HepG2 (cell line): Measurements from ENCODE around the gene ADARB2. TPM values are rescaled to one million over a fixed set of nuclear protein-coding genes. Genes with fewer than 3 reads are reported as not detected.
A peak's percentile ranks its signal among the peaks of the same experiment; 100 is the strongest.

Experiments used
- LCORL ChIP-seq, 2 experiments: fragments of 450-650 bp in 1 of 2; sonication (generic) in 1 of 2; formaldehyde crosslinking in 1 of 2; IDR thresholded peaks; 2 replicates each; pipeline versions ENCODE4 v1.5.0 to v1.6.1; 2017 to 2020; ENCODE audit warnings: antibody characterized with exemption in 1 of 2, missing genetic modification reagents in 1 of 2
- MTF2 ChIP-seq: sonication (generic); formaldehyde crosslinking; IDR thresholded peaks from 2 replicates; pipeline ENCODE4 v1.5.0; 2020; ENCODE audit warnings: missing genetic modification reagents, borderline replicate concordance
- NR2F6 ChIP-seq, 2 experiments: IDR thresholded peaks; 2 replicates each; pipeline ENCODE4 v1.6.1; 2016; ENCODE audit warnings: antibody characterized with exemption in 1 of 2, mild to moderate bottlenecking in 1 of 2
- SMARCE1 ChIP-seq: fragments of 450-650 bp; IDR thresholded peaks from 2 replicates; pipeline ENCODE4 v1.6.1; 2017; ENCODE audit warnings: borderline replicate concordance
- SOX6 ChIP-seq, 2 experiments: fragments of 450-650 bp in 1 of 2; sonication (generic) in 1 of 2; formaldehyde crosslinking in 1 of 2; IDR thresholded peaks; 2 replicates each; pipeline versions ENCODE4 v1.4.0 to v1.6.1; 2017 to 2020; ENCODE audit warnings: antibody characterized with exemption in 1 of 2, mild to moderate bottlenecking in 1 of 2, missing genetic modification reagents in 1 of 2
- ZBTB20 ChIP-seq: sonication (generic); formaldehyde crosslinking; IDR thresholded peaks from 2 replicates; pipeline ENCODE4 v1.8.1; 2023; ENCODE audit warnings: missing genetic modification reagents, low read depth, mild to moderate bottlenecking, borderline replicate concordance
- ZFAT ChIP-seq: sonication (generic); formaldehyde crosslinking; conservative IDR thresholded peaks from 2 replicates; pipeline ENCODE4 v1.8.1; 2023; ENCODE audit warnings: missing genetic modification reagents, inconsistent platforms
- ZFP1 ChIP-seq: IDR thresholded peaks from 2 replicates; pipeline ENCODE4 v1.6.1; 2016
- ZNF562 ChIP-seq: sonication (generic); formaldehyde crosslinking; IDR thresholded peaks from 2 replicates; pipeline ENCODE4 v1.8.0; 2022; ENCODE audit warnings: missing genetic modification reagents, borderline replicate concordance
- ZNF713 ChIP-seq: sonication (generic); formaldehyde crosslinking; IDR thresholded peaks from 2 replicates; pipeline ENCODE4 v1.4.0; 2020; ENCODE audit warnings: mild to moderate bottlenecking, missing genetic modification reagents
- polyA plus RNA-seq, 8 experiments: library from polyadenylated mRNA; depleted of rRNA in 3 of 8; stranded (reverse) in 7 of 8; unstranded in 1 of 8; fragments of >200 nt; fragmentation: Illumina TruSeq in 4 of 8; extraction: Trizol in 4 of 8; gene quantifications; 2 replicates each; pipeline versions ENCODE4 v1.2.1 to v1.2.3, GENCODE V29; 2011 to 2016; ENCODE audit warnings: low read depth in 4 of 8, missing spikeins in 1 of 8, mixed read lengths in 1 of 8; ENCODE audit not compliant: insufficient read depth in 1 of 8
- total RNA-seq, 5 experiments: library from RNA; depleted of rRNA; stranded (reverse); fragments of >200 nt; fragmentation: Illumina TruSeq; extraction: Trizol; gene quantifications; 2 replicates each; pipeline ENCODE4 v1.2.3, GENCODE V29; 2016; ENCODE audit warnings: low read depth in 1 of 5
- TF ChIP-seq, protein P1 (sequence below): sonication (generic); formaldehyde crosslinking; IDR thresholded peaks from 2 replicates; pipeline ENCODE4 v1.4.0; 2020; ENCODE audit warnings: missing genetic modification reagents
- TF ChIP-seq, protein P2 (sequence below): sonication (generic); formaldehyde crosslinking; IDR thresholded peaks from 2 replicates; pipeline ENCODE4 v1.4.0; 2020; ENCODE audit warnings: missing genetic modification reagents
- TF ChIP-seq, protein P3 (sequence below): sonication (generic); formaldehyde crosslinking; IDR thresholded peaks from 2 replicates; pipeline ENCODE4 v1.5.1; 2020; ENCODE audit warnings: mild to moderate bottlenecking, missing genetic modification reagents, borderline replicate concordance
- TF ChIP-seq, protein P4 (sequence below): IDR thresholded peaks from 2 replicates; pipeline ENCODE4 v1.6.1; 2012; ENCODE audit warnings: inconsistent platforms
- TF ChIP-seq, protein P5 (sequence below): sonication (generic); formaldehyde crosslinking; IDR thresholded peaks from 2 replicates; pipeline ENCODE4 v1.4.0; 2020; ENCODE audit warnings: low read depth, mild to moderate bottlenecking, missing genetic modification reagents

Gene ADARB2
- total and polyA plus RNA-seq, 2 of the 13 experiments (the other 11 are each of a cell fraction or from before 2014, with no cell fraction given), result not detected

DNA sequence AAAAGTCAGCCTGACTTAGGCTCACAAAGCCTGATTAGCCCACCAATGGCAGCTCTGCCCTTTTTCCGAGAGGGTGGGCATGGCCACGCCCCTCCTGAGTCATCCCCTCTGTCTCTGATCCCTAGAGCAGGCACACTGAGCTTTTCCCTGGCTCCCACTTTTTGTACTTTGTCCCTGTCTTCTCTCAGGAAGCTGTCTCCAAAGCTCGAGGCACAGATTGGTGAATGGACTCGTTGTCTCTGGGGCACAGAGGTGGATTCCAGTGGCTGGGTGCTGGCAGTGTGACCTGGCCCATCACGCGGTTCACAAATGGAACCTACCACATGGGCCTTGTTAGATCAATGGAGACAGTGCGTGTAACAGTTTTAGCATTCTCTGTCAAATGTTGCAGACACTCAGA, 367.7 kb downstream of the ADARB2 start (continued):
- TF ChIP-seq, protein P1, sequence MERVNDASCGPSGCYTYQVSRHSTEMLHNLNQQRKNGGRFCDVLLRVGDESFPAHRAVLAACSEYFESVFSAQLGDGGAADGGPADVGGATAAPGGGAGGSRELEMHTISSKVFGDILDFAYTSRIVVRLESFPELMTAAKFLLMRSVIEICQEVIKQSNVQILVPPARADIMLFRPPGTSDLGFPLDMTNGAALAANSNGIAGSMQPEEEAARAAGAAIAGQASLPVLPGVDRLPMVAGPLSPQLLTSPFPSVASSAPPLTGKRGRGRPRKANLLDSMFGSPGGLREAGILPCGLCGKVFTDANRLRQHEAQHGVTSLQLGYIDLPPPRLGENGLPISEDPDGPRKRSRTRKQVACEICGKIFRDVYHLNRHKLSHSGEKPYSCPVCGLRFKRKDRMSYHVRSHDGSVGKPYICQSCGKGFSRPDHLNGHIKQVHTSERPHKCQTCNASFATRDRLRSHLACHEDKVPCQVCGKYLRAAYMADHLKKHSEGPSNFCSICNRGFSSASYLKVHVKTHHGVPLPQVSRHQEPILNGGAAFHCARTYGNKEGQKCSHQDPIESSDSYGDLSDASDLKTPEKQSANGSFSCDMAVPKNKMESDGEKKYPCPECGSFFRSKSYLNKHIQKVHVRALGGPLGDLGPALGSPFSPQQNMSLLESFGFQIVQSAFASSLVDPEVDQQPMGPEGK (CRISPR knock-in tag), result no peak
- TF ChIP-seq ZFAT (CRISPR knock-in tag), result no peak
- TF ChIP-seq SMARCE1, result no peak
- TF ChIP-seq NR2F6 (IDR thresholded peaks at IDR 0.05), result 0 out of 2 replicates have a peak, but pooled peaks have one; percentile 17
- no peak; the same call in 1 of the 2 replicates for TF ChIP-seq NR2F6 (CRISPR knock-in tag; IDR thresholded peaks at IDR 0.05)
- no peak for TF ChIP-seq SOX6 (IDR thresholded peaks at IDR 0.05)
- no peak for TF ChIP-seq SOX6 (CRISPR knock-in tag; IDR thresholded peaks at IDR 0.05)
- no peak for TF ChIP-seq ZFP1 (CRISPR knock-in tag)
- TF ChIP-seq ZNF562 (CRISPR knock-in tag), result no peak
- TF ChIP-seq, protein P2, sequence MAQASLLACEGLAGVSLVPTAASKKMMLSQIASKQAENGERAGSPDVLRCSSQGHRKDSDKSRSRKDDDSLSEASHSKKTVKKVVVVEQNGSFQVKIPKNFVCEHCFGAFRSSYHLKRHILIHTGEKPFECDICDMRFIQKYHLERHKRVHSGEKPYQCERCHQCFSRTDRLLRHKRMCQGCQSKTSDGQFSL, result no peak
- TF ChIP-seq, protein P3, sequence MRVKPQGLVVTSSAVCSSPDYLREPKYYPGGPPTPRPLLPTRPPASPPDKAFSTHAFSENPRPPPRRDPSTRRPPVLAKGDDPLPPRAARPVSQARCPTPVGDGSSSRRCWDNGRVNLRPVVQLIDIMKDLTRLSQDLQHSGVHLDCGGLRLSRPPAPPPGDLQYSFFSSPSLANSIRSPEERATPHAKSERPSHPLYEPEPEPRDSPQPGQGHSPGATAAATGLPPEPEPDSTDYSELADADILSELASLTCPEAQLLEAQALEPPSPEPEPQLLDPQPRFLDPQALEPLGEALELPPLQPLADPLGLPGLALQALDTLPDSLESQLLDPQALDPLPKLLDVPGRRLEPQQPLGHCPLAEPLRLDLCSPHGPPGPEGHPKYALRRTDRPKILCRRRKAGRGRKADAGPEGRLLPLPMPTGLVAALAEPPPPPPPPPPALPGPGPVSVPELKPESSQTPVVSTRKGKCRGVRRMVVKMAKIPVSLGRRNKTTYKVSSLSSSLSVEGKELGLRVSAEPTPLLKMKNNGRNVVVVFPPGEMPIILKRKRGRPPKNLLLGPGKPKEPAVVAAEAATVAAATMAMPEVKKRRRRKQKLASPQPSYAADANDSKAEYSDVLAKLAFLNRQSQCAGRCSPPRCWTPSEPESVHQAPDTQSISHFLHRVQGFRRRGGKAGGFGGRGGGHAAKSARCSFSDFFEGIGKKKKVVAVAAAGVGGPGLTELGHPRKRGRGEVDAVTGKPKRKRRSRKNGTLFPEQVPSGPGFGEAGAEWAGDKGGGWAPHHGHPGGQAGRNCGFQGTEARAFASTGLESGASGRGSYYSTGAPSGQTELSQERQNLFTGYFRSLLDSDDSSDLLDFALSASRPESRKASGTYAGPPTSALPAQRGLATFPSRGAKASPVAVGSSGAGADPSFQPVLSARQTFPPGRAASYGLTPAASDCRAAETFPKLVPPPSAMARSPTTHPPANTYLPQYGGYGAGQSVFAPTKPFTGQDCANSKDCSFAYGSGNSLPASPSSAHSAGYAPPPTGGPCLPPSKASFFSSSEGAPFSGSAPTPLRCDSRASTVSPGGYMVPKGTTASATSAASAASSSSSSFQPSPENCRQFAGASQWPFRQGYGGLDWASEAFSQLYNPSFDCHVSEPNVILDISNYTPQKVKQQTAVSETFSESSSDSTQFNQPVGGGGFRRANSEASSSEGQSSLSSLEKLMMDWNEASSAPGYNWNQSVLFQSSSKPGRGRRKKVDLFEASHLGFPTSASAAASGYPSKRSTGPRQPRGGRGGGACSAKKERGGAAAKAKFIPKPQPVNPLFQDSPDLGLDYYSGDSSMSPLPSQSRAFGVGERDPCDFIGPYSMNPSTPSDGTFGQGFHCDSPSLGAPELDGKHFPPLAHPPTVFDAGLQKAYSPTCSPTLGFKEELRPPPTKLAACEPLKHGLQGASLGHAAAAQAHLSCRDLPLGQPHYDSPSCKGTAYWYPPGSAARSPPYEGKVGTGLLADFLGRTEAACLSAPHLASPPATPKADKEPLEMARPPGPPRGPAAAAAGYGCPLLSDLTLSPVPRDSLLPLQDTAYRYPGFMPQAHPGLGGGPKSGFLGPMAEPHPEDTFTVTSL (CRISPR knock-in tag), result no peak
- TF ChIP-seq MTF2 (CRISPR knock-in tag), result no peak
- TF ChIP-seq, protein P4, sequence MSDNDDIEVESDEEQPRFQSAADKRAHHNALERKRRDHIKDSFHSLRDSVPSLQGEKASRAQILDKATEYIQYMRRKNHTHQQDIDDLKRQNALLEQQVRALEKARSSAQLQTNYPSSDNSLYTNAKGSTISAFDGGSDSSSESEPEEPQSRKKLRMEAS, result peak; percentile 79
- no peak for TF ChIP-seq ZBTB20 (CRISPR knock-in tag)
- TF ChIP-seq LCORL (IDR thresholded peaks at IDR 0.05), result no peak
- no peak for TF ChIP-seq LCORL (CRISPR knock-in tag; IDR thresholded peaks at IDR 0.05)
- TF ChIP-seq, protein P5, sequence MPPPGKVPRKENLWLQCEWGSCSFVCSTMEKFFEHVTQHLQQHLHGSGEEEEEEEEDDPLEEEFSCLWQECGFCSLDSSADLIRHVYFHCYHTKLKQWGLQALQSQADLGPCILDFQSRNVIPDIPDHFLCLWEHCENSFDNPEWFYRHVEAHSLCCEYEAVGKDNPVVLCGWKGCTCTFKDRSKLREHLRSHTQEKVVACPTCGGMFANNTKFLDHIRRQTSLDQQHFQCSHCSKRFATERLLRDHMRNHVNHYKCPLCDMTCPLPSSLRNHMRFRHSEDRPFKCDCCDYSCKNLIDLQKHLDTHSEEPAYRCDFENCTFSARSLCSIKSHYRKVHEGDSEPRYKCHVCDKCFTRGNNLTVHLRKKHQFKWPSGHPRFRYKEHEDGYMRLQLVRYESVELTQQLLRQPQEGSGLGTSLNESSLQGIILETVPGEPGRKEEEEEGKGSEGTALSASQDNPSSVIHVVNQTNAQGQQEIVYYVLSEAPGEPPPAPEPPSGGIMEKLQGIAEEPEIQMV (CRISPR knock-in tag), result no peak
- TF ChIP-seq ZNF713, result no peak
